GM21619 (cell line): ENCODE measurements around the gene PCCA.
"Not testable (repeated sequence)": the region's sequence is repeated elsewhere in the genome, so short reads cannot be mapped to it uniquely, and the experiment has no call there.

Source experiments
- ATAC-seq: cut with Tn5 transposase; IDR thresholded peaks from one replicate; pipeline ENCODE4 v1.9.1; 2021; ENCODE audit not compliant: unreplicated experiment

Gene PCCA

GRCh38 chr13:100301418-100301817 is 212.5 kb downstream of the PCCA start:
- no peak for ATAC-seq

DNA sequence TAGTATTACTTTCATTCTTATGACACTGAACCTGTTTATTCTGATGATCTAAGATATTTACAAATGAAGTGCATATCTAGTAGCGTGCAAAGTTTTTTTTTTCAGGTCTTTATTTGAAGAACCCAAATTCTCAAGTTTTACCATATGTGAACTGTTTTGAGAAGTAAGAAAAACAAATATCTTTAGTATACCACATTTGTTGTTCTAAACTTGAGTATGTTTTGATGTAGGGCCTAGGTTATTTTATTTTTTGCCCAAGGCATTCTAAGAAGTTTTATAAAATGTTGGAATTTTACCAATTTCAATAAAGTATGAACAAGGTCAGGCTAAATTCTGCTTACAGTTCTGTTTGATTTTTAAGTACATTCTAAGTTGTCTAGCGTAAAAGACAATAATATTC is 213.5 kb downstream of the PCCA start:
- no peak for ATAC-seq

DNA sequence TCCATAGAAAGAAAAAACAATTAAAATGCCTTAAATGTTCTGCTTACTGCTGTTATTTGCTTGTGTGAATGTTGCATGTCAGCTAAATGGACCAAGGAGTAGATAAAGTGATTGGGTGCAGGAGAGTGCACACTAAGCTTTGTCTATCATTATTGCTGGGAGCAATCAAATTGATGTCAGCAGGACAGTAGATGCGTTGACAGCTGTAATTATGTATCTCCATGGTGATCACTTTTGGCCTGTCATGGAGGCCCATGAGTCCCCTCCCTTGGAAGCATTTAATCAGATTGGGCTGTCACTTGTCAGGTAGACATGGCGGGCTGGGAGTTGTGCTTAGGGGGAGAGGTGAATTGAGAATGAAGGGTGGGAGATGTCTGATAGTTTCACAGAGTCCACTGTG is 215.3 kb downstream of the PCCA start:
- ATAC-seq = no peak

- ATAC-seq = no peak
Observed at GRCh38 chr13:100305398-100305797, 216.5 kb downstream of the PCCA start.

DNA sequence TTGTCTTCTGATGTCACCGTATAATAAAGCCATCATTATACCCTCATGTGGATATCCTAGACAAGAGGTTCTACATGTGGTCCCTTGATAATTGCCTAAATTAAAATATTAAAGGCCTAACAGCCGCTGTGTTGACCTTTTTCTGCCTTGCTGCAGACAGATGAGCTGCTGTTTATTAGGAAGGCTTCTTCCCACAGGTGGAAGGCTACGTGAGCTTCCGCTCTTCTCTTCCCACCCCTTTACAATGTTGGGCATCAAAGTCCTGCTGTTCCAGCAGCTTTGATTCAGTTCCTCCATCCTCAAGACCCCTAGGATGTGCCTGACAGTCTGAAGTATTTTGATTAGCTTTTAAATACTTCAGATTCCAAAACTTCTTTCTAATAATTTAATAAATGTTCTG is 217.1 kb downstream of the PCCA start:
- no peak for ATAC-seq

DNA sequence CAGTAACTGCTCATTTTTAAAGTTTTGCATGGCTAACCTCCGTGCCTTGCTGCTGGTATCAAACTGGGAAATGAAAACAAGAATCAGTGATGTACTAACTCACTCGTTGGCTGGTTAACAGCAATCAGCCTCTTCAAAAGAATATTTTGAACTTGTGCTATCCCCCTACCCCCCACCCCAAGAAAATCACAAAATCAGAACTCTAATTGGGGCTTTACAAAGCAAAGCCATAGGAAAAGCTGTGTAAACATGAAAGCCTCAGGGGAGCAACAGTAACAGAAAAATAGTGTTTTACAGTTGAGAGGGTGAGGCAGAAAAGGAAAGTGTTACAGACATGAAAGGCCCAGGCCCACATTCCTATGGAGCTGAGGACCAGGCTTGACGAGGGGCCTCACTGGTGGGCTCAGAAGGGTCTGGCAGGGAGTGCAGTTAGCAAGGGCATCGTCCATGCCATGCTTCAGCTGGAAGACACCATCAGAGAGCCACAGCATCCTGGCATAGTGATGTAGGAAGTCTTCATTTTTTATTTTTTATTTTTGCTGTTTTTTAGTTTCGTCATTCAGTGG is 217.6 kb downstream of the PCCA start:
- ATAC-seq = no peak

GRCh38 chr13:100314132-100314910 is 225.4 kb downstream of the PCCA start:
- ATAC-seq = no peak

DNA sequence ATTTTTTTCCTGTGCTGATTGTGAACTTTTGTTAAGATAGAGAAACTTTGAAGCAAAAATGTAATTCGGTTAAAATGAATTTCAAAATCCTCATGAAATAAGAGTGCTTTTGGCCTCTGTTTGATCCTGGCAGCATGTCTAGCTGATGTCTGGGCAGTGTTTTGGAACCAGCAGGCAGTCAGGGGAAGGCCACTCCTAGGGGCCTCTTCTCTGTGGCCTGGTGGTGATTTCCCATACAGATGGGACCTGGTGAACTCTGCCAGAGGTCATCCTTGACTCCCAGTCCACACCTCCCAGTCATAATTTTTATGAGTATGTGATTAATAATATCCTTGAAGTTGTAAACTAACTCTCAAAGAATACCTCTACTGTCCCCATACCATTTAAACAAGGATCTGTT is 226.6 kb downstream of the PCCA start:
- ATAC-seq = no peak

DNA sequence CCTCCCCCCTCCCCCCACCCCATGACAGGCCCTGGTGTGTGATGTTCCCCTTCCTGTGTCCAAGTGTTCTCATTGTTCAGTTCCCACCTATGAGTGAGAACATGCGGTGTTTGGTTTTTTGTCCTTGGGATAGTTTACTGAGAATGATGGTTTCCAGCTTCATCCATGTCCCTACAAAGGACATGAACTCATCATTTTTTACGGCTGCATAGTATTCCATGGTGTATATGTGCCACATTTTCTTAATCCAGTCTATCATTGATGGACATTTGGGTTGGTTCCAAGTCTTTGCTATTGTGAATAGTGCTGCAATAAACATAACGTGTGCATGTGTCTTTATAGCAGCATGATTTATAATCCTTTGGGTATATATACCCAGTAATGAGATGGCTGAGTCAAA is 229.6 kb downstream of the PCCA start:
- ATAC-seq = not testable (repeated sequence)

GRCh38 chr13:100323937-100324336 is 235.0 kb downstream of the PCCA start:
- ATAC-seq = no peak

GRCh38 chr13:100330662-100331061 is 241.8 kb downstream of the PCCA start:
- ATAC-seq = no peak

DNA sequence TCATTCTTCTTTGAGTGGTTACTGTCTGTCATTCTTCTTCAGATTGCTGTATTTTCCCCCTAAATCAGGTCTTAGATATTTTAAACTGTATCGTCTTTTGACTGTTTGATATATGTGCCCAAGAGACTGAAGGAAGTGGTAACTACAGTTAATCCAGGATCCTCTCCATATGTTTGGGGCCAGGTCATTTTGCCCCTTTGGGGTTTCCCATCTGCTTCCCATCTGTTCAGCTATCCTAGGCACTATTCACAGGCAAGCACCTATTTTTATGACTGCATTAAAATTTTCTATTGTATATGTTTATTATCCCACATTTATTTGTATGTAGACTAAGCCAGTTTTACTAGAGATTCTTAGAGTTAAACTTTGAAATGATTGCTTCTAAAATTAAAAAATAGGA is 244.2 kb downstream of the PCCA start:
- ATAC-seq = no peak

DNA sequence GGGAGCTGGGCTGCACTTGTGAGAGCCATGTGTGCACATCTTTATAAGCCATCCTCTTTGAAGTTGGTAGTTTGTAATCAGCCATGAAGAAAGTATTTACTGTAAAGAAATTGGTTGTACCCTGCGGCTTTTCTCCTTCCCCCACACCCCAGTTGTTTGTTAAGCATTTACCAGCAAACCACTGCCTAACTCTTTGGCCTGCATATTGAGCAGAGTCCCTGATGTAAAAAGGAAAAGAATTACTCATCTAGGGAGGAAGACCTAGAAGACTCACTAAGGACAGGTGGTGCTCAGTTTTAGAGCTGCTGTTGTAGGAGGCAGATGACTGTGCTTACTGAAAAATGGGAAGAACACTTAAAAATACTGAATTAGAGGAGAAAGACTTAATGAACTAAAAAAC is 245.3 kb downstream of the PCCA start:
- ATAC-seq = peak; percentile 85

- ATAC-seq = no peak
Observed at GRCh38 chr13:100336795-100337516, 248.1 kb downstream of the PCCA start.

DNA sequence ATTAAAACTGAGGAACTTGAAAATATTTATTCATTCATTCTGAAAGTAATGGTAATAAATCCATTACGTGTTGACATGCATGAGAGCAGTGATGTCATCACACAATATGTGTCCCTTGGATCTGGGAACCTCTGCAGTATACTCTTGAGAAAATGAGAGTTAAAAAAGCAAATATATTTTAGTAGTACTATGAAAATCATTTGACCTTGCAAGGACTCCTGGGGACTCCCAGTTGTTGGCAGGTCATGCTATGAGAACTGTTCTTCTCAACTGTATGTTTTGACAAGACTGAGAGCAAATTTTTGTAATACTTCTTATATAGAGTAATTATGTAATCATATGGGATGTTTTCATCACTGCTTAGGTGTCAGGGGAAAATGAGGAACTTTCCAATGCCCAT is 249.4 kb downstream of the PCCA start:
- no peak for ATAC-seq

DNA sequence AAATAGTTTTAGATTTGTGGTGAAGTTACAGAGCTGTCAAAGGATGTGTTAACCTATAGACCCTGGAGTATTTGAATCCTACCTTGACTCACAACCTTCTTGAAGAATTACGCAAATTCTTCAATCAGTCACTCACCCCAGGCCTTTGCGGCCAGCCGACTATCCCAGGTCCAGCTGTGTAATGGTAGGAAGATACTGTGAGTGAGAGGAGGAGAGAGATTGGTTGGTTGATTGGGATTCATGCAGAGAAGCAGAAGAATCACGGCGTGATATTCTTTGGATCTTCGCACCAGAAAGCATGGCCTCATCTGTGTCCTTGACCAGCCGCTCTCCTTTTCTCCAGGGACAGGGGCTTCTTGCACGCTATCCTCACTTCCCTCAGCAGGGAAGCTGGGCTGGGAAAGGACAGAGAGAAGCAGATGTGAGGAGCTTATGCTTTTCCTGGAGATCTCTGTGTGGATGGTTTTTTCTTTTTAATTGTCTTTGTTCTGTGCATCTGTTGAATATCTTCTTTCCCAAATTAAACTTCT is 250.6 kb downstream of the PCCA start:
- ATAC-seq = no peak

DNA sequence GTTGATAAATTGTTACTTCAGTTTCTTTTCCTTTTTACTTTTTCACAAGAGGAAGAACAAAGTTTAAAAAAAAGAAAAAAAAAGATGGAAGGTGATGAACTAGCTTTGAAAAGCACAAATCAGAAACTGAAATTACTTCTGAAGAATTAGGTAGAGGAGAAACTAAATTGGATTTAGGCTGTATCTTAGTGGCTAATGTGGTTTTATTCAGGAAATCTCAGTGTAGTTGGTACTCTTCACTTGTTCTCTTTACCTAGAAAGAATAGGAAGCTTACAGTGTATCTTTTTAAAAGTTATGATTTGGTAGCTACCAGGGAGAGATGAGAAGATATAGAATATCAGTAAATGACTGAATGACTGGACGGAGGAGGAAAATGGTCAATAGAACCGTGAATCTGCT is 252.0 kb downstream of the PCCA start:
- ATAC-seq = no peak

DNA sequence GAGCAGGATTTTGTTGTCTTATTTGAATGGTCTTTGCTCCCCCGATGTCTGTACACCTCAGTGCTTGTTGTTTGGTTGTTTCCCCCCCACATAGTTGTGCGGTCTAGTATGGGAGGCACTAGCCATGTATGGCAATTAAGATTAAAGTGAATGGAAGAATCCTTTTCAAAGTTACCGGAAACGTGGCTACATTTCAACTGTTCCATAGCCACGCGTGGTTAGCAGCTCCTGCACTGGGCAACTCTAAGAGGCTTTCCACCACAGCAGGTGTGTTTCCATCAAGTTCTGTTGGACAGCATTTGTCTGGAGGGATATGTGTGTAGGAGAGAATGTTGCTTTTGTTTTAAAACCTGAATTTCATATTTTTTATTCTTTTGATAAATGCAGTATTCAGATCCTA is 252.4 kb downstream of the PCCA start:
- ATAC-seq = no peak

DNA sequence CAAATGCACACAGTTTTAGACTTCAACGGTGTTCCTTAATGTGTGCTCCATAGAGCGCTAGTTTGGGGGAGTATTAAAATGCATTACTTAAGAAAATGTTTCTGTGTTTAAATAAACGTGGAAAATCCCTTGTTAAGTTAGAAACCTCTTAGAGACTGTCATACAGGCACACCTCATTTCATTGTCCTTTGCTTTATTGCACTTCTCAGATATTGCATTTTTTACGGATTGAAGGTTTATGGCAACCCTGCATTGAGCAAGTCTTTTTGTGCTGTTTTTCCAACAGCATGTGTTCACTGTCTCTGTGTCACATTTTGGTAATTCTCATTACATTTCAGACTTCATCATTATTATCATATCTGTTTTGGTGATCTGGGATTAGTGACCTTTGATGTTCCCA is 255.7 kb downstream of the PCCA start:
- no peak for ATAC-seq

DNA sequence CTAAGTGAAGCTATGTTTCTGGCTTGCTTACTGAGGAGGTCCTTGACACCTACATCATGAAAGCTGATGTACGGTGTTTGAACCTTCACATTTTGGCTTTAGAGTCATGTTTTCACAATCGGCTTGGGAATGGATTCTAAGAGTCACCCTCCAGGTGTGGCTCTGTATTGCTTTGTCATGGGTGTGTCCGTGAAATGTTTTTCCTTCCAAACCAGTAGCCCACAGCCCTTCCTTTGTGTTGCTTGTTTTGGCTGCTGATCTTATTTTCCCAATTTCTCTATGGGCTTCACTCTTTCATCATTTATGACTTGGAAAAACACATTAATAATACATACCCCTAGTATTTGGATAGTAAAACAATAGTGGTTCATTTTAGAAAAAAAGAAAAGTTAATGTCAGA is 259.1 kb downstream of the PCCA start:
- no peak for ATAC-seq

- no peak for ATAC-seq
Observed at GRCh38 chr13:100349594-100349993, 260.7 kb downstream of the PCCA start.

- no peak for ATAC-seq
Observed at GRCh38 chr13:100350601-100351000, 261.7 kb downstream of the PCCA start.
